RPMI8226 (cell line): ENCODE results near the gene TTLL12.

Source experiments
- DNase-seq: peaks from one replicate; pipeline ENCODE4 v3.0.0-alpha.2; 2015

Gene TTLL12

DNA sequence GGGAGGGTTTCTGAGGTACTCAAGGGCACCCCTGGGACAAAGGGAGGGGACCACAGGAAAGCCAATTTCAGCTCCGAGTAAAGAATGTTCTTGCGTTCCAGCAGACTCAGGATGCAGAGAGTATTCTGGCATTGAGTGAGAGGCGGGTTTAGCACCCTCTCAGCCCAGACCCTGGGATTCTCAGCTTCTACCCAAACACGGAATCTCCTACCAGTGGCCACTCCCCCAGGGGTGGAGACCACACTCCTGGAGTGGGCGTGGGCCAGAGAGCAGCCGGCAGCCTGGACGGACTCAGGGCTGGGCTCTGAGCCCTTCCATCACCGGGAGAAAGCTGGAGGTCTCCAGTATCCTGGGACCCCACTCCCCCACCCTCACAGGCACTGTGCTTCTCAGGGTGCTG is 26.1 kb upstream of the TTLL12 start:
- DNase-seq: no peak

- DNase-seq: no peak
Observed at GRCh38 chr22:43212434-43212952, 25.6 kb upstream of the TTLL12 start.

- DNase-seq: no peak
Observed at GRCh38 chr22:43211941-43212433, 25.1 kb upstream of the TTLL12 start.

- DNase-seq: no peak
Observed at GRCh38 chr22:43210631-43211515, 23.9 kb upstream of the TTLL12 start.

DNA sequence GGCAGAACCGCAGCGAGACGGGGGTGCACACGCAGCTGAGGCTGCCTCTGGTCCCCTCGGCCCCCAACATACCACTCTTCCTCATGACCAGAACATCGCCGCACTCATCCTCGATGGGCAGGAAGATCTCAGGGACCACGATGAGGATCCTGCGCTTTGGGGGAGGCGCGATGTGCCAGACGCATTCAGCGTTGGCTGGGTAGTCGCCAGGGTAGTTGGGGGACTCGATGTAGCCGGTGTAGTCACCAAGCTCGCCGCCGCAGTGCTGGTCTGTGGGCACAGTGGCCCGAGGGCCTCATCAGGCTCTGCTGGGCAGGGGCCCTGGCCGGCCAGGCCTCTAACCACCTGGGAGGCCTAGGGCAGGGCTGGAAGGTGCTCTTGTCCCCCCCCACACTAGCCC is 23.0 kb upstream of the TTLL12 start:
- DNase-seq: no peak

DNA sequence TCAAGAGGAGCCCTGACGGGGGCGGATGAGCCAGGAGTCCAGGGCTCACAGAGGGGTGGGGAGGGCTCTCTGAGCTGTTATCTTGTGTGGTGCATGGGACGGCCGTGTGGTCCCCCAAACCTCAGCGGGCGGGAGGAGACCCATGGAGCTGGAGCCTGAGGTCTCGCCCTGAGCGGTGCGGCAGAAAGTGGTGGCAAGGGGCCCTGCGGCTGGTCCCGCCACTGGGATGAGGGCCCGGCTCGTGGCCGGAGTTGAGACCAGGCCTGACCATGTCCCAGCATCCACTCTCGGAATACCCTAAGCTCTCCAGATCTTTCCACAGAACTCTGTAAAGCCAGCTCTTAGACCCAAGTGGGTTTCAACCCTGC is 22.6 kb upstream of the TTLL12 start:
- DNase-seq: no peak

DNA sequence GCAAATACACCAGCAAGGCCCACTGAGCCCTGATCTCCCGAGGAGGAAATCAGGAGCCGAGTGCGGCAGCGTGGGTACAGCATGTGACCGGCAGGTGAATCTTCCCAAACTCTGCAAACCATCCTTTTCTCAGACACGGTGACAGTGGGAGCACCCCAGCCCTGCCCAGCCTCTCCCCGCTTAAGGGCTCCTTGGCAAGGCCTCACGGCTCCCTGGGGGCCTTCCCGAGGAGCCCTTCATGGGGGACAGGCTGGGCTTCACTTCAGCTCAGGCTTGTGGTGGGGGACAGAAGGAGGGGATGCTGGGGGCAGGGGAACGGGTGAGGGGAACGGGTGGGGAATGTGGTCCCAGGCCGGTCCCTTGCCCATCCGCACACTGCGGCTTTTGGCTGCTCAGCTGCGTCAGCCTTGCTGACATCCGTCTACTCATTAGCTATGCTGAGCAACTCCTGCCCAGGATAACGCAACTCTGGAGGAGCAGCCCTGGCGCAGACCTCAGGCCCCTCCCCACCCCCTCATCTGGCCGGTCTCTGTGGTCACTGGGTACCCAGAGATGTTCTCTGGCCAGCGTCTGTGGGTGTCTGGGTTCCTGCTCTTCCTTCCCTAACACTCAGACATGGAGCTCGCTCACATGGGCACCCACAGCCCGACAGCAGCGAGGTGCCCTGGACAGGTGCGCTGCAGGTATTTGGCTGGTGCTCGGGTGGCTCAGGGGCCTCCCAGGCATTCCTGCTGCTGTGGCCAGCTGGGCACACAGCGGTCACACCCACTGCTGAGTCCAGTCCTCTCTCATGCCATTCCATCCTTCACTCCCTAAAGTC is 22.0 kb upstream of the TTLL12 start:
- no peak for DNase-seq

GRCh38 chr22:43207849-43208702 is 21.1 kb upstream of the TTLL12 start:
- no peak for DNase-seq

- DNase-seq: no peak
Observed at GRCh38 chr22:43207386-43207785, 20.5 kb upstream of the TTLL12 start.

- DNase-seq: no peak
Observed at GRCh38 chr22:43206509-43207161, 19.7 kb upstream of the TTLL12 start.

DNA sequence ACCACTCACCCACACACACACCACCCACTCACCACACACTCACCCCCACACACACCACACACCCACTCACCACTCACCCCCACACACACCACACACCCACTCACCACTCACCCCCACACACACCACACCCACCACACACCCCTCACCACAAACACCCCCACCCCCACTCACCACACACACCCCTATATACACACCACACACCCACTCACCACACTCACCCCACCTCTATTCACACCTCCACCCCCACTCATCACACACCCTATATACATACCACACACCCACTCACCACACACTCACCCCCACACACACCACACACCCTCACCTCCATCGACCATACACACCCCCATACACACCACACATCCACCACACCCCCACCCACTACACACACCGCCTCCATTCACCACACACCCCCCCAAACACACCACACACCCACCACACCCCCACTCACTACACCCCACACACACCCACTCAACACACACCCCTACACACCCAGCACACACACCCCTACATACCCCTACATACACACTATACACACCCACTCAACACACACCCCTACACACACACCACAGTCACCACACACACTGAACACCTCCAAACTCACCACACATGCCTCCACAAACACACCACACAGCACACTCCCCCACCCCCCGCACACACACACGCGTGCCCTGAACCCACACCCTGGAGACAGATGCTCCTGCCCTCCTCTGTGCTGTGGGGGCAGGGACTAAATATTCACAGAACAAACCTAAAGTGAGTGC is 19.0 kb upstream of the TTLL12 start:
- no peak for DNase-seq

- no peak for DNase-seq
Observed at GRCh38 chr22:43205261-43205691, 18.3 kb upstream of the TTLL12 start.

- no peak for DNase-seq
Observed at GRCh38 chr22:43203471-43203981, 16.6 kb upstream of the TTLL12 start.

DNA sequence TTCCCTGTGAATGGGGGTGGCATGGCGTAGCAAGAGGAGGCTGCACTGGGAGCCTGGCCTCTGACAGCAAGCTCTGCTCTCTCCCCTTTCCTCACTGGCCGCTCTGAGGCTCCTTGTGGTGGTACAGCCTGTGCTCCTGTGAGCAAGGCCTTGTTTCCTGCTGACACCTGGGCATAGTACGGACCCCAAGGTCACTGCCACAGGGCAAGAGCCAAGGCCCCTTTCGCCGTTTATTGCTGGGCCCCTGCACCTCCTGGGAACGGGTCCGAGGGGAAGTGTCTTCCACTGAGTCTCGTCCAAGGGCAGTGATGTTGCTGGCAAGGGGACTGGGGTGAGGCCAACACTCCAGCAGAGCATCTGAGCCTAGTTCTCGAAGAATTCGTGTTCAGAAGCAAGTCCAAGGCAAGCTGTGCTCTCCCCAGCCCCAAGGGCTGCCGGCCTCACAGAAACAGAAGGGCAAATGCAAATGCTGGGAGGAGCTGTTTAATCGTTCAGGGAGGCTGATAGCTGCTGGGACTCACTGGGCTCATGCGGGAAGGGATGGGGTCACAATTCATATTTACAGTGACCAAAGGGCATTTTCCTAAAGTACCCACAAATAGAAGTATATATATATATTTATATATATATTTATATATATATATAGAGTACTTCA is 15.9 kb upstream of the TTLL12 start:
- no peak for DNase-seq

DNA sequence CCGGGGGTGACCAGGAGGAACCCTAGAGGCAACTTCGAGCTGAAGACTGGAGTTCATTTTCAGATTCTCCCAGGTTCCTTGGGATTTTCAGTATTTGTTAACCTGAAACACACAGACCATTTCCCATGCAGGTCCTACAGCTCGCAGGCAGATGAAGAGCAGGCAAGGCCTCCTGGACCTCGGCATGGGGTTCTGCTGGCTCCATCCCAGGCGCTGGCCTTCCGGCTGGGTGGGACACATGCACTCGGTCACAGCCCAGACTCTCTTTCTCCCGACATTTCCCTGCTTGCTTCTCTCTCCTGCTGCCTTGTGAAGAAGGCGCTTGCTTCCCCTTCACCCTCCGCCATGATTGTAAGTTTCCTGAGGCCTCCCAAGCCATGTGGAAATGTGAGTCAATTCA is 15.4 kb upstream of the TTLL12 start:
- DNase-seq: no peak

GRCh38 chr22:43201486-43202219 is 14.7 kb upstream of the TTLL12 start:
- DNase-seq: no peak

GRCh38 chr22:43200555-43200954 is 13.6 kb upstream of the TTLL12 start:
- no peak for DNase-seq

DNA sequence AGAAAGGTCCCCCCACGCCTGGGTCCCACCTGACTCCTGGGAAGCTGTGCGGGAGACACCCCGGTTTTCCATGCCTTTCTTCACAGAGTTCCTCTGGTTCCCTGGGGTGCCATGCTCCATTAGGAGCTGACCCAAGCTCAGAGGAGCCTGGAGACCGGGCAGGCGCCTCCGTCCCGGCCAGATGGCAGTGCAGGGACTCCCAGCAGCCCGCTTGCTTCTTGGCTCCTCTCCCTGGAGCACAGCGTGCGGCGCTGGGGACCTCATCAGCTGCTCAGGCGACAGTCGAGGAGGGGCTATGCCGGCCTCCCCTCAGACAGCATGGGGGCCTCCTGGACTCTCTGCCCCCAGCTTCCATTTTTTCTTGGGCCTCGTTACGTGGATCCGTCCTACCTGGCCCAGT is 13.1 kb upstream of the TTLL12 start:
- DNase-seq: no peak

GRCh38 chr22:43199541-43199940 is 12.6 kb upstream of the TTLL12 start:
- DNase-seq: no peak

DNA sequence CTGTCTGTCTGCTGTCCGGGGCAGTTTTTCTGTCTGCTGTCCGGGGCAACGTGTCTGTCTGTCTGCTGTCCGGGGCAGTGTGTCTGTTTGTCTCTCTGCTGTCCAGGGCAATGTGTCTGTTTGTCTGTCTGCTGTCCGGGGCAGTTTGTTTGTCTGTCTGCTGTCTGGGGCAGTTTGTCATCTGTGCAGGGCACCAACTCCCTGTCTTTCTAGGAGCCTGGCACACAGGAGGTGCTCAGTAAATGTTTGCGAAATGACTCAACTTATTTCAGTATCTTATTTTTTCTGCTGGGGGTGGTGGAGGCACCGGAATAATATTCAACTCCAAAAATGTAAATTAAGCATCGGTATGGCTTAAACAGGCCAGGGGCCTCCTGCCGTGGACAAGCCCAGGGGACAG is 12.0 kb upstream of the TTLL12 start:
- DNase-seq: no peak
